ENCODE data around the gene NFE2L2.
"Not testable (repeated sequence)": the region's sequence is repeated elsewhere in the genome, so short reads cannot be mapped to it uniquely, and the experiment has no call there.

The NFE2L2 gene

GRCh38 chr2:177190941-177191340 lies 73.6 kb downstream of the NFE2L2 start:
- DNase-seq (ENCODE audit: low read depth, low spot score) = no peak
- Histone ChIP-seq H3K36me3 (ENCODE audit: insufficient read depth, insufficient read length, low read length) (no peaks in the 10 kb centered on the region), H3K27me3 (ENCODE audit: insufficient read depth, insufficient read length) (no peaks in the 10 kb centered on the region), H3K4me3 (ENCODE audit: insufficient read length, low read depth) (no peak overlapping the region), H3K9me3 (ENCODE audit: insufficient read depth, low read length) (peaks cover under 1% of the 10 kb centered on the region; the same call in 1 of the 2 replicates), H3K4me1 (ENCODE audit: insufficient read depth, insufficient read length) (no peaks in the 10 kb centered on the region), H3K9ac (ENCODE audit: insufficient read length, low read depth) (no peak overlapping the region)
- TF ChIP-seq SUZ12 (IDR thresholded peaks at IDR 0.05; ENCODE audit: extremely low read depth, insufficient read depth, insufficient read length) (no peak), ZNF274 (IDR thresholded peaks at IDR 0.05; ENCODE audit: low read depth, low read length) (no peak), YY1 (IDR thresholded peaks at IDR 0.05; ENCODE audit: insufficient read depth, insufficient read length) (no peak)

GRCh38 chr2:177188482-177189469 lies 75.8 kb downstream of the NFE2L2 start:
- Histone ChIP-seq H3K36me3 (ENCODE audit: insufficient read depth, insufficient read length, low read length) (no peaks in the 10 kb centered on the region), H3K9me3 (ENCODE audit: insufficient read depth, low read length) (peaks cover 6% of the 10 kb centered on the region; the same call in 1 of the 2 replicates), H3K4me1 (ENCODE audit: insufficient read depth, insufficient read length) (no peaks in the 10 kb centered on the region), H3K9ac (ENCODE audit: insufficient read length, low read depth) (no peak overlapping the region), H3K27me3 (ENCODE audit: insufficient read depth, insufficient read length) (no peaks in the 10 kb centered on the region), H3K4me3 (ENCODE audit: insufficient read length, low read depth) (no peak overlapping the region)
- no peak for TF ChIP-seq ZNF274 (IDR thresholded peaks at IDR 0.05; ENCODE audit: low read depth, low read length)
- no peak for TF ChIP-seq SUZ12 (IDR thresholded peaks at IDR 0.05; ENCODE audit: extremely low read depth, insufficient read depth, insufficient read length)
- TF ChIP-seq YY1 (IDR thresholded peaks at IDR 0.05; ENCODE audit: insufficient read depth, insufficient read length) = no peak
- DNase-seq (ENCODE audit: low read depth, low spot score) = no peak

GRCh38 chr2:177187631-177188312 lies 76.8 kb downstream of the NFE2L2 start:
- H3K27me3 ChIP-seq (ENCODE audit: insufficient read depth, insufficient read length) = no peaks in the 10 kb centered on the region
- H3K9me3 ChIP-seq (ENCODE audit: insufficient read depth, low read length) = peaks cover 6% of the 10 kb centered on the region; the same call in 1 of the 2 replicates
- H3K4me1 ChIP-seq (ENCODE audit: insufficient read depth, insufficient read length) = no peaks in the 10 kb centered on the region
- H3K36me3 ChIP-seq (ENCODE audit: insufficient read depth, insufficient read length, low read length) = no peaks in the 10 kb centered on the region
- H3K4me3 ChIP-seq (ENCODE audit: insufficient read length, low read depth) = no peak overlapping the region
- no peak for DNase-seq (ENCODE audit: low read depth, low spot score)
- TF ChIP-seq SUZ12 (IDR thresholded peaks at IDR 0.05; ENCODE audit: extremely low read depth, insufficient read depth, insufficient read length) (no peak), ZNF274 (IDR thresholded peaks at IDR 0.05; ENCODE audit: low read depth, low read length) (no peak), YY1 (IDR thresholded peaks at IDR 0.05; ENCODE audit: insufficient read depth, insufficient read length) (no peak)
- H3K9ac ChIP-seq (ENCODE audit: insufficient read length, low read depth) = no peak overlapping the region

GRCh38 chr2:177186038-177186437 lies 78.5 kb downstream of the NFE2L2 start:
- H3K4me1 ChIP-seq (ENCODE audit: insufficient read depth, insufficient read length); H3K9me3 ChIP-seq (ENCODE audit: insufficient read depth, low read length); H3K27me3 ChIP-seq (ENCODE audit: insufficient read depth, insufficient read length); DNase-seq (ENCODE audit: low read depth, low spot score); H3K9ac ChIP-seq (ENCODE audit: insufficient read length, low read depth); H3K4me3 ChIP-seq (ENCODE audit: insufficient read length, low read depth); H3K36me3 ChIP-seq (ENCODE audit: insufficient read depth, insufficient read length, low read length): not testable (repeated sequence)

GRCh38 chr2:177184606-177185005 lies 79.9 kb downstream of the NFE2L2 start:
- Histone ChIP-seq H3K9me3 (ENCODE audit: insufficient read depth, low read length) (peaks cover 6% of the 10 kb centered on the region; the same call in 1 of the 2 replicates), H3K4me1 (ENCODE audit: insufficient read depth, insufficient read length) (peaks cover under 1% of the 10 kb centered on the region), H3K9ac (ENCODE audit: insufficient read length, low read depth) (no peak overlapping the region), H3K4me3 (ENCODE audit: insufficient read length, low read depth) (no peak overlapping the region), H3K27me3 (ENCODE audit: insufficient read depth, insufficient read length) (no peaks in the 10 kb centered on the region), H3K36me3 (ENCODE audit: insufficient read depth, insufficient read length, low read length) (no peaks in the 10 kb centered on the region)
- no peak for DNase-seq (ENCODE audit: low read depth, low spot score)
- TF ChIP-seq YY1 (IDR thresholded peaks at IDR 0.05; ENCODE audit: insufficient read depth, insufficient read length) = no peak
- no peak for TF ChIP-seq SUZ12 (IDR thresholded peaks at IDR 0.05; ENCODE audit: extremely low read depth, insufficient read depth, insufficient read length)
- TF ChIP-seq ZNF274 (IDR thresholded peaks at IDR 0.05; ENCODE audit: low read depth, low read length) = no peak

- Histone ChIP-seq H3K9me3 (ENCODE audit: insufficient read depth, low read length) (peaks cover 6% of the 10 kb centered on the region; the same call in 1 of the 2 replicates), H3K27me3 (ENCODE audit: insufficient read depth, insufficient read length) (no peaks in the 10 kb centered on the region), H3K4me1 (ENCODE audit: insufficient read depth, insufficient read length) (peaks cover 2% of the 10 kb centered on the region), H3K9ac (ENCODE audit: insufficient read length, low read depth) (no peak overlapping the region), H3K36me3 (ENCODE audit: insufficient read depth, insufficient read length, low read length) (no peaks in the 10 kb centered on the region), H3K4me3 (ENCODE audit: insufficient read length, low read depth) (no peak overlapping the region)
- no peak for TF ChIP-seq SUZ12 (IDR thresholded peaks at IDR 0.05; ENCODE audit: extremely low read depth, insufficient read depth, insufficient read length)
- no peak for DNase-seq (ENCODE audit: low read depth, low spot score)
Measured at GRCh38 chr2:177183860-177184259, 80.7 kb downstream of the NFE2L2 start.
